K562 (cell line): ENCODE results near the gene SPDYE16. TPM values are rescaled to one million over a fixed set of nuclear protein-coding genes. Genes with fewer than 3 reads are reported as not detected.

Experiments
- ATAC-seq: fragments of 200-7000 bp; cut with Tn5 transposase; 3 replicates; pipeline ENCODE4 v1.9.1; 2020; ENCODE audit warnings: moderate library complexity
- BruUV-seq: library from RNA; stranded (reverse); fragments of 400-500 nt; replicated peaks from 2 replicates; lab custom pipeline; 2021; lab: Mats Ljungman, UMichigan
- CTCF ChIA-PET: fragments of 300-600 bp; formaldehyde crosslinking; extraction: SDS; loops from one replicate; lab custom pipeline; 2021; ENCODE audit warnings: low intra/inter-chr PET ratio; lab: Yijun Ruan, JAX
- POLR2A ChIA-PET: fragments of 300-600, 350-650 bp; sonication (Branson Sonifier 250); formaldehyde crosslinking; extraction: SDS; loops from one replicate; lab custom pipeline; 2021; ENCODE audit warnings: antibody characterized with exemption, inconsistent platforms; lab: Yijun Ruan, JAX
- DNase-seq, 4 experiments: peaks; one replicate each; pipeline versions ENCODE4 v3.0.0 to v3.0.0-alpha.2; 2011 to 2018; ENCODE audit warnings: low spot score in 3 of 4, mixed read lengths in 3 of 4; ENCODE audit errors: extremely low read depth in 1 of 4
- FAIRE-seq: peaks from 2 replicates; lab custom pipeline; 2011; peaks lifted over from hg19 to GRCh38; lab: Jason Lieb, UNC
- H2AFZ ChIP-seq: 2 replicates; pipeline ENCODE4 v1.6.0; 2011; ENCODE audit warnings: low read depth, low read length, control low read depth, inconsistent platforms
- H3K27ac ChIP-seq: fragments of 200-600 bp; 3 replicates; pipeline ENCODE4 v1.8.0; 2011; ENCODE audit warnings: low read depth, mild to moderate bottlenecking, control low read depth, inconsistent platforms, low read length, moderate library complexity, mixed read lengths; ENCODE audit errors: extremely low read depth
- H3K27me3 ChIP-seq, 2 experiments: fragments of 300-600 bp in 1 of 2; 2 replicates in 1 of 2; 3 replicates in 1 of 2; pipeline versions ENCODE4 v1.6.0 to v1.8.0; 2011; ENCODE audit warnings: inconsistent platforms in 2 of 2, low read length in 2 of 2, mild to moderate bottlenecking in 1 of 2, mixed read lengths in 1 of 2, moderate library complexity in 1 of 2; ENCODE audit not compliant: control insufficient read depth in 2 of 2, insufficient read depth in 2 of 2
- H3K36me3 ChIP-seq: fragments of 300-600 bp; 3 replicates; pipeline ENCODE4 v1.8.0; 2011; ENCODE audit warnings: mild to moderate bottlenecking, low read length, inconsistent platforms; ENCODE audit not compliant: control insufficient read depth, insufficient read depth
- H3K4me1 ChIP-seq, 2 experiments: fragments of 200-600 bp in 1 of 2; replicated peaks in 1 of 2; 2 replicates in 1 of 2; 3 replicates in 1 of 2; pipeline versions ENCODE4 v1.5.1 to v1.8.0; 2011; ENCODE audit warnings: inconsistent platforms in 2 of 2, low read length in 2 of 2, mild to moderate bottlenecking in 1 of 2, mixed read lengths in 1 of 2, moderate library complexity in 1 of 2; ENCODE audit not compliant: control insufficient read depth in 2 of 2, insufficient read depth in 2 of 2
- H3K4me2 ChIP-seq: 2 replicates; pipeline ENCODE4 v1.6.1; 2011; ENCODE audit warnings: low read length, control low read depth, inconsistent platforms, mixed read lengths; ENCODE audit not compliant: insufficient read depth
- H3K4me3 ChIP-seq: fragments of 200-600 bp; sonication (generic), shearing (Covaris generic); 2 replicates; pipeline ENCODE4 v1.5.1; 2016; ENCODE audit warnings: control low read depth, inconsistent platforms
- H3K79me2 ChIP-seq: fragments of 200-600 bp; 3 replicates; pipeline ENCODE4 v1.8.0; 2011; ENCODE audit warnings: low read length, inconsistent platforms; ENCODE audit not compliant: control insufficient read depth, insufficient read depth
- H3K9ac ChIP-seq, 2 experiments: 2 replicates each; pipeline versions ENCODE4 v1.6.0 to v1.6.1; 2011; ENCODE audit warnings: low read depth in 2 of 2, low read length in 2 of 2, control low read depth in 1 of 2, inconsistent platforms in 1 of 2, mild to moderate bottlenecking in 1 of 2, mixed read lengths in 1 of 2; ENCODE audit not compliant: insufficient read depth in 1 of 2
- H3K9me1 ChIP-seq: one replicate; pipeline ENCODE4 v1.6.0; 2011; ENCODE audit warnings: inconsistent platforms, mild to moderate bottlenecking, low read length, moderate library complexity; ENCODE audit not compliant: control insufficient read depth, insufficient read depth
- H3K9me3 ChIP-seq: replicated peaks from 2 replicates; pipeline ENCODE4 v1.5.1; 2011; ENCODE audit warnings: low read depth, low read length, inconsistent platforms; ENCODE audit not compliant: control insufficient read depth, insufficient read depth
- H4K20me1 ChIP-seq: replicated peaks from 2 replicates; pipeline ENCODE4 v1.6.1; 2011; ENCODE audit warnings: low read length, inconsistent platforms, mixed read lengths; ENCODE audit not compliant: control insufficient read depth, insufficient read depth
- BCOR ChIP-seq: fragments of 450-650 bp; IDR thresholded peaks from 2 replicates; pipeline ENCODE4 v1.6.1; 2016
- CREB3L1 ChIP-seq: fragments of 450-650 bp; IDR thresholded peaks from 2 replicates; pipeline ENCODE4 v1.6.1; 2014; ENCODE audit warnings: low read depth, mild to moderate bottlenecking, moderate library complexity, borderline replicate concordance
- CREM ChIP-seq: IDR thresholded peaks from 2 replicates; pipeline ENCODE4 v1.6.1; 2014; ENCODE audit warnings: antibody characterized with exemption, low read depth
- CTBP1 ChIP-seq: fragments of 450-650 bp; IDR thresholded peaks from 2 replicates; pipeline ENCODE4 v1.6.1; 2016; ENCODE audit warnings: borderline replicate concordance
- DEAF1 ChIP-seq: fragments of 450-650 bp; formaldehyde crosslinking; IDR thresholded peaks from 2 replicates; pipeline ENCODE4 v1.4.0; 2020; ENCODE audit warnings: mild to moderate bottlenecking, moderate library complexity
- HNRNPK ChIP-seq: fragments of 200-400 bp; formaldehyde crosslinking; IDR thresholded peaks from one replicate; pipeline ENCODE4 v1.6.1; 2018; ENCODE audit warnings: mild to moderate bottlenecking, low read depth, low read length; ENCODE audit not compliant: poor library complexity, severe bottlenecking
- SMAD1 ChIP-seq: fragments of 150-350 bp; IDR thresholded peaks from 2 replicates; pipeline ENCODE4 v1.6.1; 2014; ENCODE audit warnings: low read length, low read depth; ENCODE audit not compliant: partially characterized antibody
- XRCC5 ChIP-seq: fragments of 200-400 bp; formaldehyde crosslinking; IDR thresholded peaks from 2 replicates; pipeline ENCODE4 v1.6.1; 2017; ENCODE audit warnings: low read depth, mild to moderate bottlenecking, low read length
- YY1 ChIP-seq, 3 experiments: IDR thresholded peaks; 2 replicates each; pipeline ENCODE4 v1.6.1; 2011; ENCODE audit warnings: low read length in 2 of 3, mild to moderate bottlenecking in 2 of 3, moderate library complexity in 2 of 3, borderline replicate concordance in 1 of 3, control low read depth in 1 of 3, low read depth in 1 of 3; ENCODE audit not compliant: insufficient read depth in 3 of 3, insufficient replicate concordance in 2 of 3, control insufficient read depth in 1 of 3, insufficient read length in 1 of 3; ENCODE audit errors: extremely low read depth in 1 of 3
- ZKSCAN1 ChIP-seq: fragments of 150-350 bp; IDR thresholded peaks from 2 replicates; pipeline ENCODE4 v1.6.1; 2016; ENCODE audit warnings: low read depth, low read length
- ZNF143 ChIP-seq: sonication (generic); formaldehyde crosslinking; IDR thresholded peaks from 2 replicates; pipeline ENCODE4 v1.9.0; 2022; ENCODE audit warnings: mild to moderate bottlenecking, missing genetic modification reagents
- ZNF668 ChIP-seq: fragments of 250-450 bp; sonication (Bioruptor Pico); IDR thresholded peaks from 2 replicates; pipeline ENCODE4 v1.8.0; 2022; ENCODE audit warnings: mild to moderate bottlenecking, inconsistent platforms
- WGBS: fragments of 100-300 bp; shearing (Covaris generic); methylation state at CpG from one replicate; pipeline ENCODE4 v1.1.6; 2016; ENCODE audit warnings: low coverage, mixed read lengths; ENCODE audit not compliant: insufficient coverage; ENCODE audit errors: missing lambda C conversion rate; 5-methylcytosine and 5-hydroxymethylcytosine counted together
- in situ Hi-C: fragments of 300-500 bp; cut with MboI; formaldehyde crosslinking; loops from 4 replicates; pipeline ENCODE4 v1.15.0; 2018; ENCODE audit warnings: inconsistent platforms, mixed read lengths
- intact Hi-C: fragments of 100-400 bp; cut with micrococcal nuclease; formaldehyde crosslinking; loops from 2 replicates; pipeline ENCODE4 v1.14.2; 2022
- polyA plus RNA-seq, 8 experiments: library from polyadenylated mRNA; depleted of rRNA in 4 of 8; stranded (reverse) in 5 of 8; unstranded in 3 of 8; fragments of >200 nt; fragmentation: Nextera tagmentation in 2 of 8; fragmentation: Illumina TruSeq in 1 of 8; extraction: Ambion mirVana in 2 of 8; extraction: Trizol in 1 of 8; gene quantifications; 2 replicates each; pipeline versions ENCODE4 v1.2.1 to v1.2.3, GENCODE V29; 2011 to 2014; ENCODE audit warnings: inconsistent platforms in 1 of 8, missing spikeins in 1 of 8
- total RNA-seq, 7 experiments: library from RNA; depleted of rRNA in 6 of 7; stranded (reverse); fragments of >200 nt in 6 of 7; fragmentation: Illumina TruSeq in 2 of 7; extraction: Trizol in 2 of 7; gene quantifications; 2 replicates each; pipeline versions ENCODE4 v1.2.1 to v1.2.3, GENCODE V29; 2011 to 2021; ENCODE audit warnings: low replicate concordance in 1 of 7

The SPDYE16 gene
- total and polyA plus RNA-seq, 9 of the 15 experiments (the other 6 are each of a cell fraction or from before 2014, with no cell fraction given): 0.04 to 0.13 (median 0.06) TPM; not detected in 4

- intact Hi-C loops: loop anchor here (5.0 kb wide), 1 partner anchor 816 kb away; no protein-coding TSS in a partner anchor
- Histone ChIP-seq H3K27me3 (peaks cover 0 to 5% of the 10 kb centered on the region in 2 experiments; a peak in 2 of 5 replicates), H3K9me1 (no peaks in the 10 kb centered on the region), H4K20me1 (0 out of 2 replicates have a peak, but pooled peaks cover 3% of the 10 kb centered on the region), H3K27ac (no peak overlapping the region), H3K9ac (peak overlapping the region in 1 of 2 experiments; percentile 62; a peak in 1 of 4 replicates), H2AFZ (peak overlapping the region; percentile 76), H3K4me3 (no peak overlapping the region), H3K36me3 (no peaks in the 10 kb centered on the region), H3K9me3 (no peaks in the 10 kb centered on the region), H3K4me1 (peaks cover 0 to 28% of the 10 kb centered on the region in 2 experiments; a peak in 2 of 5 replicates), H3K79me2 (no peaks in the 10 kb centered on the region), H3K4me2 (peak overlapping the region; percentile 35)
- in situ Hi-C loops: no loop called here
- ChIA-PET POLR2A (no interaction called here), CTCF (interaction anchor here (0.6 to 1.4 kb wide), 2 partner anchors 596 to 1419 kb away, joined by 3 to 10 read pairs; no protein-coding TSS in a partner anchor)
- 13% methylated on average over 32 of the region's 32 CpGs for WGBS
- FAIRE-seq (peak; percentile 66), DNase-seq (peak; percentile 77 to 91 (median 86)), ATAC-seq (peak; percentile 91)
- no TSS peak for BruUV-seq
- TF ChIP-seq XRCC5 (peak; percentile 67; the same call in 1 of the 2 replicates), ZNF668 (CRISPR knock-in tag) (no peak), CTBP1 (0 out of 2 replicates have a peak, but pooled peaks have one; percentile 28), ZKSCAN1 (0 out of 2 replicates have a peak, but pooled peaks have one; percentile 17), CREB3L1 (peak; percentile 78), DEAF1 (CRISPR knock-in tag) (peak; percentile 48; the same call in 1 of the 2 replicates), BCOR (0 out of 2 replicates have a peak, but pooled peaks have one; percentile 12), CREM (peak; percentile 64), ZNF143 (CRISPR knock-in tag) (0 out of 2 replicates have a peak, but pooled peaks have one; percentile 21), SMAD1 (no peak), HNRNPK (no peak), YY1 (IDR thresholded peaks at IDR 0.05; ENCODE audit: borderline replicate concordance in 1 of 3, control insufficient read depth in 1 of 3, extremely low read depth in 1 of 3, insufficient read depth in 3 of 3, insufficient read length in 1 of 3, insufficient replicate concordance in 2 of 3, low read depth in 1 of 3, low read length in 2 of 3) (peak in 1 of 3 experiments; percentile 16)
Measured at GRCh38 chr7:76515999-76516443, 27.1 kb downstream of the SPDYE16 start.
